ENCODE measurements around the gene APCDD1L.

- no peak for TF ChIP-seq CTCF (IDR thresholded peaks at IDR 0.05; ENCODE audit: poor library complexity)
- no peak for TF ChIP-seq EZH2 (IDR thresholded peaks at IDR 0.05; ENCODE audit: borderline replicate concordance)
- no peak for TF ChIP-seq EZH2phosphoT487 (IDR thresholded peaks at IDR 0.05; ENCODE audit: low read depth, severe bottlenecking, unreplicated experiment)
Measured at GRCh38 chr20:58435237-58435636, 80.0 kb downstream of the APCDD1L start.
